Small intestine (tissue), 7 donors: Measurements from ENCODE around the gene TNFSF13. TPM values are rescaled to one million over a fixed set of nuclear protein-coding genes. Genes with fewer than 3 reads are reported as not detected.

Experiments
- DNase-seq, 2 donors: peaks; one replicate each; pipeline versions ENCODE4 v3.0.0 to v3.0.0-alpha.2; 2013
- FAIRE-seq: peaks from 2 replicates; lab custom pipeline; 2012; peaks lifted over from hg19 to GRCh38; lab: Jason Lieb, UNC
- H3K27ac ChIP-seq, 3 donors: one replicate each; pipeline ENCODE4 v1.5.1; 2013; ENCODE audit warnings: low read length in 2 of 3, mild to moderate bottlenecking in 2 of 3, control low read depth in 1 of 3, inconsistent platforms in 1 of 3, low read depth in 1 of 3, moderate library complexity in 1 of 3
- H3K27me3 ChIP-seq, 3 donors: one replicate each; pipeline ENCODE4 v1.6.1; 2013; ENCODE audit warnings: low read length in 3 of 3, inconsistent platforms in 1 of 3; ENCODE audit not compliant: control insufficient read depth in 3 of 3, insufficient read depth in 3 of 3
- H3K36me3 ChIP-seq, 3 donors: one replicate each; pipeline ENCODE4 v1.6.1; 2013; ENCODE audit warnings: low read length in 3 of 3, inconsistent platforms in 1 of 3, low read depth in 1 of 3, mild to moderate bottlenecking in 1 of 3, moderate library complexity in 1 of 3; ENCODE audit not compliant: control insufficient read depth in 3 of 3, insufficient read depth in 2 of 3
- H3K4me1 ChIP-seq, 3 donors: one replicate each; pipeline ENCODE4 v1.6.1; 2013; ENCODE audit warnings: low read length in 2 of 3, inconsistent platforms in 1 of 3, low read depth in 1 of 3, mild to moderate bottlenecking in 1 of 3, moderate library complexity in 1 of 3; ENCODE audit not compliant: control insufficient read depth in 3 of 3, insufficient read depth in 2 of 3
- H3K4me3 ChIP-seq, 3 donors: one replicate each; pipeline ENCODE4 v1.5.1; 2013; ENCODE audit warnings: low read length in 3 of 3, control low read depth in 1 of 3, inconsistent platforms in 1 of 3, low read depth in 1 of 3, mild to moderate bottlenecking in 1 of 3, moderate library complexity in 1 of 3
- H3K9me3 ChIP-seq, 2 donors: one replicate each; pipeline ENCODE4 v1.6.1; 2013; ENCODE audit warnings: low read depth in 1 of 2, low read length in 1 of 2; ENCODE audit not compliant: control insufficient read depth in 2 of 2, insufficient read depth in 1 of 2
- WGBS, 3 donors: extraction: QIAGEN DNeasy Blood & Tissue Kit; methylation state at CpG; one replicate each; pipeline ENCODE4 v1.1.7; 2013; 5-methylcytosine and 5-hydroxymethylcytosine counted together
- polyA plus RNA-seq, 4 donors: library from polyadenylated mRNA; stranded (reverse) in 3 of 4; unstranded in 1 of 4; fragments of 200-250 nt in 3 of 4; fragments of 120-200 nt in 1 of 4; gene quantifications; one replicate each; pipeline versions ENCODE4 v1.2.1 to v1.2.3, GENCODE V29; 2013
- donor health status: healthy with polysubstance abuse.
- donor health status: control.
- donor health status: control.
- donor health status: Bipolar disorder and iron deficiency.
- donor health status: healthy.

Gene TNFSF13
- polyA plus RNA-seq, 4 donors: 23.0 to 107 (median 28.5) TPM

- Histone ChIP-seq H3K36me3 (peaks cover 4 to 59% (median 16%) of the 10 kb centered on the region in 3 donors), H3K27ac (no peak overlapping the region), H3K9me3 (no peaks in the 10 kb centered on the region), H3K4me3 (peak overlapping the region in 1 of 3 donors; percentile 85), H3K27me3 (no peaks in the 10 kb centered on the region), H3K4me1 (peaks cover 0 to 44% (median 5%) of the 10 kb centered on the region in 3 donors)
- FAIRE-seq (no peak), DNase-seq (no peak)
- 84 to 89% (median 84%) methylated on average over 19 to 30 of the region's 30 CpGs for WGBS, 3 donors
These were observed 4.7 kb downstream of the TNFSF13 start for GRCh38 chr17:7563115-7563869.

- FAIRE-seq: no peak
- no peaks in the 10 kb centered on the region for H3K27me3 ChIP-seq
- no peaks in the 10 kb centered on the region for H3K9me3 ChIP-seq
- H3K4me1 ChIP-seq: peaks cover 0 to 9% (median 0%) of the 10 kb centered on the region in 3 donors
- H3K4me3 ChIP-seq: no peak overlapping the region
- H3K27ac ChIP-seq: no peak overlapping the region
- no peak for DNase-seq
- WGBS, 3 donors: 85 to 86% (median 85%) methylated on average over 5 of the region's 5 CpGs
- peaks cover 7 to 74% (median 13%) of the 10 kb centered on the region in 3 donors for H3K36me3 ChIP-seq
These were observed 11.0 kb downstream of the TNFSF13 start for GRCh38 chr17:7569571-7569970.

- 96 to 97% (median 97%) methylated on average over 10 of the region's 10 CpGs for WGBS, 3 donors
- DNase-seq (no peak), FAIRE-seq (no peak)
- Histone ChIP-seq H3K4me1 (peaks cover 0 to 16% (median 2%) of the 10 kb centered on the region in 3 donors), H3K27me3 (no peaks in the 10 kb centered on the region), H3K4me3 (no peak overlapping the region), H3K9me3 (no peaks in the 10 kb centered on the region), H3K36me3 (peaks cover 3 to 74% (median 6%) of the 10 kb centered on the region in 3 donors), H3K27ac (no peak overlapping the region)
These were observed 11.8 kb downstream of the TNFSF13 start for GRCh38 chr17:7570351-7570750.

GRCh38 chr17:7572338-7572587 is 13.7 kb downstream of the TNFSF13 start:
- Histone ChIP-seq H3K4me3 (peak overlapping the region; percentile 31 to 46 (median 43)), H3K36me3 (peaks cover 8 to 77% (median 13%) of the 10 kb centered on the region in 3 donors), H3K9me3 (no peaks in the 10 kb centered on the region), H3K27ac (peak overlapping the region; percentile 69 to 99 (median 91)), H3K4me1 (peaks cover 0 to 28% (median 7%) of the 10 kb centered on the region in 3 donors), H3K27me3 (no peaks in the 10 kb centered on the region)
- 0 to 1% (median 1%) methylated on average over 11 of the region's 11 CpGs for WGBS, 3 donors
- DNase-seq (no peak), FAIRE-seq (peak; percentile 26)

GRCh38 chr17:7572588-7573323 is 14.2 kb downstream of the TNFSF13 start:
- peaks cover 12 to 79% (median 18%) of the 10 kb centered on the region in 3 donors for H3K36me3 ChIP-seq
- 0 to 1% (median 0%) methylated on average over 71 to 73 of the region's 73 CpGs for WGBS, 3 donors
- FAIRE-seq (no peak), DNase-seq (peak; percentile 100)
- no peaks in the 10 kb centered on the region for H3K9me3 ChIP-seq
- peak overlapping the region; percentile 80 to 99 (median 99) for H3K27ac ChIP-seq
- H3K4me1 ChIP-seq: peaks cover 0 to 30% (median 7%) of the 10 kb centered on the region in 3 donors
- H3K4me3 ChIP-seq: peak overlapping the region; percentile 93 to 100 (median 99)
- H3K27me3 ChIP-seq: no peaks in the 10 kb centered on the region

- Histone ChIP-seq H3K4me3 (peak overlapping the region; percentile 93 to 100 (median 99)), H3K27ac (peak overlapping the region; percentile 80 to 99 (median 99)), H3K9me3 (no peaks in the 10 kb centered on the region), H3K36me3 (peaks cover 14 to 82% (median 22%) of the 10 kb centered on the region in 3 donors), H3K4me1 (peaks cover 0 to 36% (median 7%) of the 10 kb centered on the region in 3 donors), H3K27me3 (no peaks in the 10 kb centered on the region)
- WGBS, 3 donors: 0 to 1% (median 0%) methylated on average over 37 to 71 of the region's 71 CpGs
- no peak for FAIRE-seq
- peak; percentile 83 to 93 for DNase-seq
These were observed 15.0 kb downstream of the TNFSF13 start for GRCh38 chr17:7573324-7574080.

DNA sequence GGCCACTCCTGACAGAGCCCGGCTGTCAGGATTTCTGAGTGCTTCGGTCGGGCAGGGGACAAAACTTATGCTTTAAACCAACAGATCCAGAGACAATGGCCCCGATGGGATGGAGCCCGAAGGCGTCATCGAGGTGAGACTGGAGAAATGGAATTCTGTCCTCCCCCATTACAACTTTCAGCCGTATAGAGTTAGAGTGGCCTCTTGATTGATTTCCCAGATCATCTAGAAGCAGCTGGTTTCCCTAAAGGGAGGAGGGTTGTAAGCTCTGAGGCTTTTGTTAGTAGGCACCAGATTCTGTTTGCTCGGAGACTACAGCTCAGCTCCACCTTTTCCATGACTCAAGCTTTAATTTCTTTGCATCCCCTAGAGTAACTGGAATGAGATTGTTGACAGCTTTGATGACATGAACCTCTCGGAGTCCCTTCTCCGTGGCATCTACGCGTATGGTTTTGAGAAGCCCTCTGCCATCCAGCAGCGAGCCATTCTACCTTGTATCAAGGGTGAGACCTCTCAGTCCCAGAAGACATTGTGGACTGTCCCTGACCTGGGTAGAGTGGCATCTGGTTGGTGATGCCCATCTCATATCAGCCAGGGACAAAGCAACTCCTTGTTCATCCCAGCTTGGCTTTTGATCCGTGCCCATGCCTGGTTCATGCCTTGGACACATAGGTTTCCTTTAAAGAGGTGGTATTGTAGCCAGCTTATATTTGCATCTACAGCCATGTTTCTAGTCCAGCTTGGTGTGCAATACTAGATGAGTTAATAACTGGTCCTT is 15.8 kb downstream of the TNFSF13 start:
- peaks cover 14 to 84% (median 22%) of the 10 kb centered on the region in 3 donors for H3K36me3 ChIP-seq
- no peaks in the 10 kb centered on the region for H3K9me3 ChIP-seq
- FAIRE-seq (no peak), DNase-seq (no peak)
- peak overlapping the region in 2 of 3 donors; percentile 62 to 99 for H3K27ac ChIP-seq
- 13 to 17% (median 15%) methylated on average over 14 to 15 of the region's 15 CpGs for WGBS, 3 donors
- peak overlapping the region; percentile 93 to 100 (median 99) for H3K4me3 ChIP-seq
- H3K4me1 ChIP-seq: peaks cover 3 to 44% (median 9%) of the 10 kb centered on the region in 3 donors
- no peaks in the 10 kb centered on the region for H3K27me3 ChIP-seq
